Daoy (cell line): ENCODE results near the gene TAS2R16. TPM values are rescaled to one million over a fixed set of nuclear protein-coding genes. Genes with fewer than 3 reads are reported as not detected.
A peak's percentile ranks its signal among the peaks of the same experiment; 100 is the strongest.

Experiments
- DNase-seq: peaks from one replicate; pipeline ENCODE4 v3.0.0-alpha.2; 2015; ENCODE audit warnings: low read depth
- total RNA-seq: library from RNA; depleted of rRNA; stranded (reverse); fragments of >200 nt; shearing (Covaris generic); gene quantifications from 2 replicates; pipeline ENCODE4 v1.2.3, GENCODE V29; 2014; rRNA removed

TAS2R16 gene, protein sequence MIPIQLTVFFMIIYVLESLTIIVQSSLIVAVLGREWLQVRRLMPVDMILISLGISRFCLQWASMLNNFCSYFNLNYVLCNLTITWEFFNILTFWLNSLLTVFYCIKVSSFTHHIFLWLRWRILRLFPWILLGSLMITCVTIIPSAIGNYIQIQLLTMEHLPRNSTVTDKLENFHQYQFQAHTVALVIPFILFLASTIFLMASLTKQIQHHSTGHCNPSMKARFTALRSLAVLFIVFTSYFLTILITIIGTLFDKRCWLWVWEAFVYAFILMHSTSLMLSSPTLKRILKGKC
- not detected in 2 replicates for total RNA-seq

- DNase-seq = no peak
Measured at GRCh38 chr7:122995600-122995999, at the start of gene TAS2R16. TSS of gene TAS2R16 (minus strand) at chr7:122995700. CDS start at chr7:122995634, 66 bp downstream.

- DNase-seq = no peak
Measured at GRCh38 chr7:123043642-123044041, 48.1 kb upstream of the TAS2R16 start.

DNA sequence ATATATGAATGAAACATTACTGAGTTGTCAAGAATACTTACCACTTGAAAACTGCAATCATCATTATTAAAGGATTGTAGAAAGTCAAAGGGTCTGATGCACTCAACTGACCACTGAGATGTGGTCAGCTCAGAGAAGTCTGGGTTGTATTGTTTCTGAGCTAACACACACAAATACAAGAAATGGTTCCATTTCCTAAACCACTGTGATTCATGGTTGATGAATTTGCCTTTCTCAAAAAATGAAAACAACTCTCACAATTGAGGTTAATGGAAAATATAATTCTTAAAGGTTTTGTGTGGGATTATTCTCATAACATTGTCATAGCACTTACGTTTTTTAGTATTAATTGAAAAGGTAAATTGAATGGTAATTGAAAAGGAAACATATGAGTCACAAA, 45.6 kb upstream of the TAS2R16 start:
- DNase-seq = peak; percentile 31

GRCh38 chr7:123039269-123039668, 43.8 kb upstream of the TAS2R16 start:
- DNase-seq = no peak

DNA sequence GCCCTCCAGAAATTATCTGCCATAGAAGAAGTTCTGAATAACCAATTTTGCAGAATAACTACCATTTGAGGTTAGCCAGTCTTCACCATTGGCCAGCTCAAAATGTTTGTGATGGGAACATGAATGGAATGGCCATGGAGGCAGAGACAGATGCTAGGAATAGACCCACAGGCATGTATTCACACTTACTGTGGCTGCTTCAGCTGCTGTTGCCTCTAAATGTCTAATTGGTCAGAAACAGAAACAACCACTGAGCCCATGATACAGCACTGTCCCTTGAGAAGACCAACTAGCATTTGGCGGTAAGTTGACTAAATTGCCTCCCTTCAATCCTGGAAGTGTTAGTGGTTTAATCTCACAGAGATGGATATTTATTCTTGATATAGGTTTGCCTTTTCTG, 38.6 kb upstream of the TAS2R16 start:
- no peak for DNase-seq

- no peak for DNase-seq
Measured at GRCh38 chr7:123030631-123031030, 35.1 kb upstream of the TAS2R16 start.

DNA sequence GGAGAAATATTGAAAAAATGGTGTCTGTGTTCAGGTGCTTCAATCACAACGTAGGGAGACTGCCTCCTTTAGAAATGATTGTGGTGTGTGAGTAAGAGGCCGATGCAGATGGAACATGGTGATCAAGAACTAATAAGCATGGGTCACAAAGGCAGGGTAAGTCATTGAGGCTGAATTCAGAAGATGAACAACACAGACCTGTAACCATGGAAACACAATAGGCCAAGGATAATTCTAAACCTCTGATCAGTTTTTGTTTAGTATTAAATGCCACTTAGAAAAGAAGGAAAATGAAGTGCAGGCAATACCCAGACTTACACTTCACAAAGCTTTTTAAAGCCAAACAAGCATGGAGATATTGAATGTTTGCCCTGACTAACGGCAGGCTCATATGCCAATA, 32.8 kb upstream of the TAS2R16 start:
- no peak for DNase-seq

- no peak for DNase-seq
Measured at GRCh38 chr7:123026251-123026650, 30.8 kb upstream of the TAS2R16 start.

GRCh38 chr7:123024989-123025758, 29.7 kb upstream of the TAS2R16 start:
- peak; percentile 75 for DNase-seq

DNA sequence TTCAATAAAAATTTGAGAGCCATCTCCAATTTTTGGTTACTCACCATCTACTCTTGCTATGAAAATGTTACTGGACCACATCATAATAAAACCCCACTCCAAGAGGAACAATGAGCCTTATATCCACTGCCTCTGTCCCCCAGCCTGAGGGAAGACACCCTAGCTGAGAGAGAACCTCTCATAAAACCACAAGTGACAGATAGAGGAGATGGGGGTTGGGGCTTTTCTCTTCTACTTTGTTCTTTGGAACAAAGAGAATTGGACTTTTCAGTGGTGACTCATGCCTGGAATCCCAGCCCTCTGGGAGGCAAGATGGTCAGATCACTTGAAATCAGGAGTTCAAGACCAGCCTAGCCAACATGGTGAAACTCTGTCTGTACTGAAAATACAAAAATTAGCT, 27.6 kb upstream of the TAS2R16 start:
- DNase-seq = peak; percentile 15

DNA sequence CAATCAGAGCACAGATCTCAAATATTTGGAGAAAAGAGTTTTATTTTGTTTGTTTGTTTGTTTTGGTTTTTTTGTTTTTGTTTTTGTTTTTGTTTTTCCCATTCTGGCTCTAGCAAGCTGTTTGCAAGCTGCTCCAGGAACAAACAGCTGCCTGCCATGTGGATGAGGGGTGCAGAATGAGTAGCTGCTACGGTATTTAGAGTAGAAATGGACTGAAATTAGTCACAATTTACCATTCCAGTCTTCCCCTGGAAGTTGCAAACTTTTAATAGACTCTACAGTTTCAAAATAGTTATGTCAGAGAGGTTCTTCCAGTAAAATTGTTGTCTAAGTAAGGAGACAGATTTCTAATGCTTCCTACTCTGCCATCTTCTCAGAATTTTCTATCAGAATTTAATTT, 27.1 kb upstream of the TAS2R16 start:
- no peak for DNase-seq

GRCh38 chr7:123012435-123012834, 16.9 kb upstream of the TAS2R16 start:
- no peak for DNase-seq

- no peak for DNase-seq
Measured at GRCh38 chr7:123011766-123012369, 16.4 kb upstream of the TAS2R16 start.

GRCh38 chr7:123004931-123005330, 9.4 kb upstream of the TAS2R16 start:
- DNase-seq = no peak

- DNase-seq = no peak
Measured at GRCh38 chr7:123003539-123004126, 8.1 kb upstream of the TAS2R16 start.

- DNase-seq = no peak
Measured at GRCh38 chr7:122989577-122989976, 5.9 kb downstream of the TAS2R16 start.

- DNase-seq = no peak
Measured at GRCh38 chr7:122989041-122989440, 6.5 kb downstream of the TAS2R16 start.

- no peak for DNase-seq
Measured at GRCh38 chr7:122988333-122988732, 7.2 kb downstream of the TAS2R16 start.

GRCh38 chr7:122987463-122987862, 8.0 kb downstream of the TAS2R16 start:
- no peak for DNase-seq

DNA sequence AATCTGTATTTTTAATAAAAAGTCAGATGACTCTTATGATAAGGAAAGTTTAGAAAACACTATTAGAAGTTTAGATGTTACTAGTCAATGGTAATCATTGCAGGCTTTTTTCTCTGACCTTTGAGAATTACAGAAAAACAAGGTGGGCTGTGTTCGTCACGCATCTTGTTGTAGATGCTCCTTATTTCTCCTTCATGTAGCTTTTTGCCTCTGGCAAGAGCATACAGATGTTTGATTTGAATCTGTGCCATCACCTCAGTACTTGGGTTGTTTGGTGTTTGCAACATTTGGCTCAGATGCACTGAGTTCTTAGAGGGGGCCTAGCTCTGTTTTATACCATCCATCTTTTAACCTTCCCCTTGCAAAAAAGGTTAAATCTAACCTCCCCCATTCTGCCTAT, 11.5 kb downstream of the TAS2R16 start:
- no peak for DNase-seq

DNA sequence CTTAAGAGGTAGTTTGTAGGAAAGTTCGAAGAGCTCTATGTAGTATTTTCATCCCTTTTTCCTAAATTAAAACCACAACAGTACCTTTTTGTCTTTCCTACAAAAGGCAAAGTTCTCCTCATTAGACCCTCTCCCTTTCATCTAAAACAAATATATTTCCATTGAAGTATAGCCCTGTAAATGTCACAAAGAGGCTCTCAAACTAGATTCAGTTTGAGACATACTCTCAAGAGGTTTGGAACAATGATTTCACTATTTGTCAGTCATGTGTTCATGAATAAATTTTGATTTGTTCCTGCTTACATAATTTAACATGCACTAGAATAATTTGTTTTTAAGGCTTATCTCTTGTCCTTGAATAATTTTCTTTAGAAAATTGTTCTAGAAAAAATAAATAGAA, 12.2 kb downstream of the TAS2R16 start:
- DNase-seq = no peak

DNA sequence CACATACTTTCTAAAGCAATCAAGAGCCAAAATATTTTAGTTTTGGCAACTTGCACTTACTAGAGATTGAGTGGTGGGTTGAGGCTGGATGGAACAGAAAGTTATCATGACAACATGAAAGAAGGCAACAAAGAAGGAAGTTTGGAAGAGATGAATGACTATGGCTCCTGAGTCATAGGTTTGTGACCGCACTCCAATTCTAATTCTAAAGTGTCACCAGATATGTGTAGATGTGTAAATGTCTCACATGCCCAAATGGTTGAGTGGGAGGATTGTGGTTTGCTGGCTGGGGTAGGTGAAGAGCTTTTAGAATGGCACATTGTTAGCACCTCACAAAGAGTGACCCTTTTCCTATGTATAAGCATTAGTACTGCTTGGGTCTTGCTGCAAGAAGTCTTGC, 20.2 kb downstream of the TAS2R16 start:
- DNase-seq = peak; percentile 79
